GM23248 (cell line): ENCODE data around the gene NYAP1. TPM values are rescaled to one million over a fixed set of nuclear protein-coding genes. Genes with fewer than 3 reads are reported as not detected.
A peak's percentile ranks its signal among the peaks of the same experiment; 100 is the strongest.
"Not testable (repeated sequence)": the region's sequence is repeated elsewhere in the genome, so short reads cannot be mapped to it uniquely, and the experiment has no call there.

Experiments used
- DNase-seq: peaks from one replicate; pipeline ENCODE4 v3.0.0-alpha.2; 2015
- H2AFZ ChIP-seq: fragments of 200-600 bp; sonication (generic); 2 replicates; pipeline ENCODE4 v1.6.1; 2016; ENCODE audit warnings: antibody characterized with exemption
- H3F3A ChIP-seq: fragments of 200-600 bp; sonication (generic); 2 replicates; pipeline ENCODE4 v1.6.1; 2016; ENCODE audit warnings: mild to moderate bottlenecking, antibody characterized with exemption, mixed run types; ENCODE audit not compliant: insufficient read depth
- H3K27ac ChIP-seq: fragments of 200-600 bp; sonication (generic); 2 replicates; pipeline ENCODE4 v1.5.1; 2016; ENCODE audit warnings: mild to moderate bottlenecking
- H3K27me3 ChIP-seq: fragments of 200-600 bp; sonication (generic); replicated peaks from 2 replicates; pipeline ENCODE4 v1.6.1; 2016; ENCODE audit warnings: mild to moderate bottlenecking; ENCODE audit not compliant: insufficient read depth
- H3K36me3 ChIP-seq: fragments of 200-600 bp; sonication (generic); 2 replicates; pipeline ENCODE4 v1.6.1; 2016; ENCODE audit warnings: low read depth, mild to moderate bottlenecking
- H3K4me1 ChIP-seq: fragments of 200-600 bp; sonication (generic); 2 replicates; pipeline ENCODE4 v1.6.1; 2016; ENCODE audit warnings: mild to moderate bottlenecking; ENCODE audit not compliant: insufficient read depth
- H3K4me2 ChIP-seq: fragments of 200-600 bp; sonication (generic); one replicate; pipeline ENCODE4 v1.6.1; 2016; ENCODE audit warnings: mild to moderate bottlenecking; ENCODE audit not compliant: unreplicated experiment
- H3K4me3 ChIP-seq: fragments of 200-600 bp; sonication (generic); 2 replicates; pipeline ENCODE4 v1.5.1; 2016; ENCODE audit warnings: mild to moderate bottlenecking
- H3K79me2 ChIP-seq: fragments of 200-600 bp; sonication (generic); 2 replicates; pipeline ENCODE4 v1.6.1; 2016; ENCODE audit warnings: mild to moderate bottlenecking; ENCODE audit not compliant: insufficient read depth
- H3K9ac ChIP-seq: fragments of 200-600 bp; sonication (generic); 2 replicates; pipeline ENCODE4 v1.6.1; 2016; ENCODE audit warnings: mild to moderate bottlenecking
- H3K9me2 ChIP-seq: fragments of 200-600 bp; sonication (generic); 2 replicates; pipeline ENCODE4 v1.6.1; 2016; ENCODE audit warnings: mixed run types, mild to moderate bottlenecking, moderate library complexity; ENCODE audit not compliant: insufficient read depth
- H3K9me3 ChIP-seq: fragments of 200-600 bp; sonication (generic); one replicate; pipeline ENCODE4 v1.6.1; 2017; ENCODE audit warnings: low read depth
- H4K20me1 ChIP-seq: fragments of 200-600 bp; sonication (generic); 2 replicates; pipeline ENCODE4 v1.6.0; 2016; ENCODE audit not compliant: insufficient read depth
- EZH2 ChIP-seq: fragments of 200-600 bp; sonication (generic); IDR thresholded peaks from 2 replicates; pipeline ENCODE4 v1.6.1; 2018; ENCODE audit warnings: antibody characterized with exemption, mild to moderate bottlenecking; ENCODE audit not compliant: insufficient read depth, poor library complexity, severe bottlenecking
- EZH2phosphoT487 ChIP-seq: fragments of 200-600 bp; sonication (generic); IDR thresholded peaks from 2 replicates; pipeline ENCODE4 v1.6.1; 2018; ENCODE audit warnings: antibody characterized with exemption, moderate library complexity, mild to moderate bottlenecking, low read depth; ENCODE audit not compliant: insufficient read depth
- WGBS, 2 experiments: methylation state at CpG; one replicate each; pipeline ENCODE4 v1.1.6; 2015 to 2017; ENCODE audit warnings: low lambda C conversion rate in 2 of 2, low coverage in 1 of 2; ENCODE audit errors: missing lambda C conversion rate in 2 of 2; 5-methylcytosine and 5-hydroxymethylcytosine counted together
- in situ Hi-C: fragments of 300-500 bp; cut with MboI; formaldehyde crosslinking; loops from 2 replicates; pipeline ENCODE4 v1.15.0; 2020
- polyA plus RNA-seq: library from polyadenylated mRNA; unstranded; fragments of >200 nt; fragmentation: Nextera tagmentation; extraction: Ambion mirVana; gene quantifications from 2 replicates; pipeline ENCODE4 v1.2.1, GENCODE V29; 2016
- total RNA-seq: library from RNA; depleted of rRNA; stranded (reverse); fragments of >200 nt; shearing (Covaris generic); gene quantifications from 2 replicates; pipeline ENCODE4 v1.2.3, GENCODE V29; 2014

NYAP1 gene
- total and polyA plus RNA-seq, 2 experiments from 2014 or later, result not detected

GRCh38 chr7:100532165-100533022, 48.7 kb downstream of the NYAP1 start:
- no peaks in the 10 kb centered on the region for H3F3A ChIP-seq
- H3K79me2 ChIP-seq, result no peaks in the 10 kb centered on the region
- no peak overlapping the region for H3K4me2 ChIP-seq
- no peak overlapping the region for H3K9ac ChIP-seq
- no peak overlapping the region for H2AFZ ChIP-seq
- H3K4me1 ChIP-seq, result no peaks in the 10 kb centered on the region
- DNase-seq, result no peak
- H3K27me3 ChIP-seq, result peaks cover 5% of the 10 kb centered on the region; the same call in 1 of the 2 replicates
- no peaks in the 10 kb centered on the region for H3K36me3 ChIP-seq
- 76 to 77% methylated on average over 14 of the region's 14 CpGs for WGBS, 2 experiments
- no peaks in the 10 kb centered on the region for H3K9me3 ChIP-seq
- H4K20me1 ChIP-seq, result no peaks in the 10 kb centered on the region
- no peaks in the 10 kb centered on the region for H3K9me2 ChIP-seq
- no peak for TF ChIP-seq EZH2
- no peak for TF ChIP-seq EZH2phosphoT487
- in situ Hi-C loops, result no loop called here
- no peak overlapping the region for H3K4me3 ChIP-seq
- H3K27ac ChIP-seq, result no peak overlapping the region

- H3K36me3 ChIP-seq, DNase-seq, H3K79me2 ChIP-seq, H3K9ac ChIP-seq, H3K4me1 ChIP-seq, H3K4me2 ChIP-seq, H3K9me3 ChIP-seq, H3F3A ChIP-seq, H2AFZ ChIP-seq, H3K4me3 ChIP-seq, H4K20me1 ChIP-seq, H3K27ac ChIP-seq, H3K27me3 ChIP-seq, H3K9me2 ChIP-seq, in situ Hi-C loops: not testable (repeated sequence)
- WGBS, 2 experiments, result 87 to 90% methylated on average over 9 of the region's 9 CpGs
Observed at GRCh38 chr7:100535982-100536381, 52.3 kb downstream of the NYAP1 start.

DNA sequence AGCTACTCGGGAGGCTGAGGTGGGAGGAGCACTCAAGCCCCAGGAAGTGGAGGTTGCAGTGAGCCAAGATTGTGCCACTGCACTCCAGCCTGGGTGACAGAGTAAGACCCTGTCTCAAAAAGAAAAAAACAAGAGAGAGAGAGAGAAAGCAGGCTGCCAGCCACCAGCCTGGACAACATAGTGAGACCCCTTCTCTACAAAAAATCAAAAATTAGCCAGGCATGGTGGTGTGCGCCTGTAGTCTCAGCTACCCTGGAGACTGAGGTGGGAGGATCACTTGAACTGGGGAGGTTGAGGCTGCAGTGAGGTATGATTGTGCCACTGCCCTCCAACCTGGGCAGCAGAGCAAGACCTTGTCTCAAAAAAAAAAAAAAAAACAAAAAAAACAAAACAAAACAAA, 53.0 kb downstream of the NYAP1 start:
- H3K79me2 ChIP-seq, H2AFZ ChIP-seq, H3K9ac ChIP-seq, H3K4me3 ChIP-seq, H3K27me3 ChIP-seq, H3K36me3 ChIP-seq, H3K9me2 ChIP-seq, in situ Hi-C loops, H4K20me1 ChIP-seq, H3F3A ChIP-seq, H3K4me2 ChIP-seq, H3K27ac ChIP-seq, H3K4me1 ChIP-seq, H3K9me3 ChIP-seq, DNase-seq: not testable (repeated sequence)
- 38% methylated on average over 2 of the region's 2 CpGs for WGBS, 2 experiments

DNA sequence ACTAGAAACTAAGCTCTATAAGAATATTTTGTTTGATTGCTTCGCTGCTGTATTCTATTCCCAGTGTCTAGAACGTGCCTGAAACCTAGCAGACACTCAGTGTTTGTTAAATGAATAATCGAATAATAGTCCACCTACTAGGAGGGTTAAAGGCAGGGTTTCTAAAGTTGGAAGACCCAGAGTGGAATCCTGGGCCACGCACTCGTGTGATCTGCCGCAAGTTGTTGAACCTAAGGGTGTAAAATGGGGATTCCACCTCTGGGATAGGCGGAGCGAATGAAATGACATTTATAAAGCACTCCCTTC, 54.6 kb downstream of the NYAP1 start:
- Histone ChIP-seq H3K9ac (peak overlapping the region; percentile 4; the same call in 1 of the 2 replicates), H3K4me1 (no peaks in the 10 kb centered on the region; the same call in 1 of the 2 replicates), H3K4me3 (peak overlapping the region; percentile 66), H4K20me1 (no peaks in the 10 kb centered on the region), H3K27me3 (no peaks in the 10 kb centered on the region), H3F3A (no peaks in the 10 kb centered on the region), H3K4me2 (peak overlapping the region; percentile 78), H3K36me3 (no peaks in the 10 kb centered on the region), H3K9me2 (no peaks in the 10 kb centered on the region), H3K79me2 (no peaks in the 10 kb centered on the region), H3K9me3 (no peaks in the 10 kb centered on the region), H2AFZ (peak overlapping the region; percentile 74), H3K27ac (peak overlapping the region; percentile 22; the same call in 1 of the 2 replicates)
- TF ChIP-seq EZH2phosphoT487 (no peak), EZH2 (no peak)
- DNase-seq, result no peak
- 7 to 8% methylated on average over 8 of the region's 8 CpGs for WGBS, 2 experiments
- in situ Hi-C loops, result no loop called here
